Gastroesophageal sphincter (tissue), 4 donors: ENCODE data around the gene KCNC3. TPM values are rescaled to one million over a fixed set of nuclear protein-coding genes. Genes with fewer than 3 reads are reported as not detected.
A peak's percentile ranks its signal among the peaks of the same experiment; 100 is the strongest.
"Not testable (repeated sequence)": the region's sequence is repeated elsewhere in the genome, so short reads cannot be mapped to it uniquely, and the experiment has no call there.

ENCODE experiments used
- ATAC-seq: fragments of 150-250 bp; one replicate; pipeline ENCODE4 v1.9.1; 2016; ENCODE audit warnings: mild to moderate bottlenecking, moderate library complexity
- H3K27ac ChIP-seq, 4 donors: fragments of 200-600 bp; sonication (generic) in 3 of 4; 1 replicate in 3 of 4; 2 replicates in 1 of 4; pipeline ENCODE4 v1.5.1; 2016 to 2019
- H3K27me3 ChIP-seq: fragments of 200-600 bp; sonication (generic); one replicate; pipeline ENCODE4 v1.5.1; 2019
- H3K36me3 ChIP-seq, 2 donors: fragments of 200-600 bp; sonication (generic); one replicate each; pipeline ENCODE4 v1.5.1; 2019; ENCODE audit warnings: control low read depth in 1 of 2
- H3K4me1 ChIP-seq, 3 donors: fragments of 200-600 bp; sonication (generic); 1 replicate in 2 of 3; 2 replicates in 1 of 3; pipeline ENCODE4 v1.5.1; 2016 to 2019; ENCODE audit warnings: control low read depth in 2 of 3
- H3K4me3 ChIP-seq, 2 donors: fragments of 200-600 bp; sonication (generic); one replicate each; pipeline ENCODE4 v1.5.1; 2019; ENCODE audit warnings: mild to moderate bottlenecking in 1 of 2, moderate library complexity in 1 of 2
- H3K9me3 ChIP-seq, 3 donors: fragments of 200-600 bp; sonication (generic); one replicate each; pipeline ENCODE4 v1.5.1; 2017 to 2019; ENCODE audit warnings: control low read depth in 2 of 3
- EP300 ChIP-seq: sonication (generic); formaldehyde crosslinking; IDR thresholded peaks from one replicate; pipeline ENCODE4 v1.6.1; 2017; ENCODE audit warnings: antibody characterized with exemption, mild to moderate bottlenecking
- POLR2A ChIP-seq, 2 donors: fragments of 450-650 bp; IDR thresholded peaks; one replicate each; pipeline ENCODE4 v1.6.1; 2017; ENCODE audit warnings: antibody characterized with exemption in 2 of 2, mild to moderate bottlenecking in 2 of 2, moderate library complexity in 1 of 2
- POLR2AphosphoS5 ChIP-seq: sonication (generic); formaldehyde crosslinking; IDR thresholded peaks from one replicate; pipeline ENCODE4 v1.6.1; 2017; ENCODE audit warnings: antibody characterized with exemption
- WGBS, 2 donors: methylation state at CpG; one replicate each; pipeline ENCODE4 v1.1.5; 2018; ENCODE audit warnings: low coverage in 1 of 2; 5-methylcytosine and 5-hydroxymethylcytosine counted together
- total RNA-seq, 4 donors: library from RNA; depleted of rRNA; stranded (reverse); fragments of >200 nt; gene quantifications; one replicate each; pipeline ENCODE4 v1.1.0, GENCODE V29; 2016
- TF ChIP-seq, protein P1 (sequence below), 4 experiments: fragments of 200-600 bp in 2 of 4; fragments of 450-650 bp in 2 of 4; sonication (generic) in 1 of 4; IDR thresholded peaks; one replicate each; pipeline ENCODE4 v1.5.1; 2017 to 2019; ENCODE audit warnings: antibody characterized with exemption in 4 of 4, mild to moderate bottlenecking in 2 of 4, moderate library complexity in 2 of 4

KCNC3 gene
- total RNA-seq, 4 donors from 2014 or later = 0.16 to 0.67 (median 0.58) TPM; not detected in 1

DNA sequence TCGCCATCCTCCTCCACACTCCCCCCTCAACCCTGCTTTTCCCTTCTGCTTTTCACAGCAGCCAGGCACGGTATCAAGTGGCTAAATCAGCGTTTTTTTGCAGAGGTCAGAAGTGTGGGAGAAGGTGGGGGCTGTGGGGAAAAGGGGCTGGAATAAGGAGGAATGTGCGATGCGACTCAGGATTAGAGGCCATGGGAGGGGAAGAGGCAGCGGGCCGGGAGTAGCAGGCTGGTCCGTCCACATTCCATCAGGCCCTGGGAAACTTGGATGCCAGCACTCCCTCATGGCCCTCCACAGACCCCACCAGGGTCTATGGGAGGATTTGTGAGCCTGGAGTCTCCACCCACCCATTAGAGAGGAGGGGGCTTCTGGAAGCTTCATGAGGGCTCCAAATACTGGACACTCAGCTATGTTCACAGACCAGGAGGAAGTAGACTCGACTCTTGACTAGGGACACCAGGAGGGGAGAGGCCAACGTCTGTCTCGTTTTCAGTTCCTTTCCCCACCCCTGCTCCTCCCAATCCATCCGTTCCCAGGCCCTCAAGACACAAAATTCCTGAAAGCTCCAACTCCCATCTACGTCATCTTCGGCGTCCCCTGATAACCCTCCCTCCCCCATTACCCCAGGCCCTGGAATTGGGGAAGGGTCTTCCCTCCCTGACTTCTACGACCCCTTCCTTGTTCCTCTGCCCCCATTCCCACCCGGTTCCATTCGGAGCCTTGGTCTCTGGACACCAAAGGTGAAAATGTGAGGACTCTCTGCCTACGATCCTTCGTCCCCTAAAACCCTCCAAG is 3.3 kb upstream of the KCNC3 start:
- TF ChIP-seq, protein P1, sequence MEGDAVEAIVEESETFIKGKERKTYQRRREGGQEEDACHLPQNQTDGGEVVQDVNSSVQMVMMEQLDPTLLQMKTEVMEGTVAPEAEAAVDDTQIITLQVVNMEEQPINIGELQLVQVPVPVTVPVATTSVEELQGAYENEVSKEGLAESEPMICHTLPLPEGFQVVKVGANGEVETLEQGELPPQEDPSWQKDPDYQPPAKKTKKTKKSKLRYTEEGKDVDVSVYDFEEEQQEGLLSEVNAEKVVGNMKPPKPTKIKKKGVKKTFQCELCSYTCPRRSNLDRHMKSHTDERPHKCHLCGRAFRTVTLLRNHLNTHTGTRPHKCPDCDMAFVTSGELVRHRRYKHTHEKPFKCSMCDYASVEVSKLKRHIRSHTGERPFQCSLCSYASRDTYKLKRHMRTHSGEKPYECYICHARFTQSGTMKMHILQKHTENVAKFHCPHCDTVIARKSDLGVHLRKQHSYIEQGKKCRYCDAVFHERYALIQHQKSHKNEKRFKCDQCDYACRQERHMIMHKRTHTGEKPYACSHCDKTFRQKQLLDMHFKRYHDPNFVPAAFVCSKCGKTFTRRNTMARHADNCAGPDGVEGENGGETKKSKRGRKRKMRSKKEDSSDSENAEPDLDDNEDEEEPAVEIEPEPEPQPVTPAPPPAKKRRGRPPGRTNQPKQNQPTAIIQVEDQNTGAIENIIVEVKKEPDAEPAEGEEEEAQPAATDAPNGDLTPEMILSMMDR (IDR thresholded peaks at IDR 0.05) = no peak
- TF ChIP-seq POLR2A (IDR thresholded peaks at IDR 0.05) = no peak
- TF ChIP-seq EP300 = no peak
- TF ChIP-seq POLR2AphosphoS5 = no peak
- Histone ChIP-seq H3K27me3 (peaks cover 79% of the 10 kb centered on the region), H3K4me3 (peak overlapping the region in 1 of 2 donors; percentile 54), H3K4me1 (peaks cover 0 to 68% (median 16%) of the 10 kb centered on the region in 3 donors), H3K36me3 (no peaks in the 10 kb centered on the region), H3K9me3 (no peaks in the 10 kb centered on the region), H3K27ac (peak overlapping the region in 3 of 4 donors; percentile 67 to 75 (median 72))
- ATAC-seq = no peak
- WGBS, 2 donors = 8 to 26% methylated on average over 13 to 16 of the region's 20 CpGs

- Histone ChIP-seq H3K4me3 (no peak overlapping the region), H3K9me3 (no peaks in the 10 kb centered on the region), H3K27me3 (peaks cover 84% of the 10 kb centered on the region), H3K36me3 (no peaks in the 10 kb centered on the region), H3K4me1 (peaks cover 0 to 68% (median 16%) of the 10 kb centered on the region in 3 donors), H3K27ac (peak overlapping the region in 2 of 4 donors; percentile 6 to 24)
- ATAC-seq = no peak
- 0 to 17% methylated on average over 1 of the region's 2 CpGs for WGBS, 2 donors
- TF ChIP-seq, protein P1 (IDR thresholded peaks at IDR 0.05) = no peak
- TF ChIP-seq POLR2A (IDR thresholded peaks at IDR 0.05) (no peak), POLR2AphosphoS5 (no peak), EP300 (no peak)
Measured at GRCh38 chr19:50331994-50332243, 2.7 kb upstream of the KCNC3 start.

- H3K27ac ChIP-seq = peak overlapping the region in 3 of 4 donors; percentile 78 to 83 (median 80)
- peak overlapping the region in 1 of 2 donors; percentile 45 for H3K4me3 ChIP-seq
- H3K36me3 ChIP-seq = no peaks in the 10 kb centered on the region
- ATAC-seq = no peak
- peaks cover 89% of the 10 kb centered on the region for H3K27me3 ChIP-seq
- peaks cover 0 to 72% (median 17%) of the 10 kb centered on the region in 3 donors for H3K4me1 ChIP-seq
- 7 to 12% methylated on average over 6 to 9 of the region's 10 CpGs for WGBS, 2 donors
- TF ChIP-seq, protein P1 (IDR thresholded peaks at IDR 0.05) = no peak
- TF ChIP-seq POLR2AphosphoS5 = no peak
- TF ChIP-seq EP300 = no peak
- TF ChIP-seq POLR2A (IDR thresholded peaks at IDR 0.05) = no peak
- H3K9me3 ChIP-seq = no peaks in the 10 kb centered on the region
Measured at GRCh38 chr19:50331221-50331993, 2.2 kb upstream of the KCNC3 start.

DNA sequence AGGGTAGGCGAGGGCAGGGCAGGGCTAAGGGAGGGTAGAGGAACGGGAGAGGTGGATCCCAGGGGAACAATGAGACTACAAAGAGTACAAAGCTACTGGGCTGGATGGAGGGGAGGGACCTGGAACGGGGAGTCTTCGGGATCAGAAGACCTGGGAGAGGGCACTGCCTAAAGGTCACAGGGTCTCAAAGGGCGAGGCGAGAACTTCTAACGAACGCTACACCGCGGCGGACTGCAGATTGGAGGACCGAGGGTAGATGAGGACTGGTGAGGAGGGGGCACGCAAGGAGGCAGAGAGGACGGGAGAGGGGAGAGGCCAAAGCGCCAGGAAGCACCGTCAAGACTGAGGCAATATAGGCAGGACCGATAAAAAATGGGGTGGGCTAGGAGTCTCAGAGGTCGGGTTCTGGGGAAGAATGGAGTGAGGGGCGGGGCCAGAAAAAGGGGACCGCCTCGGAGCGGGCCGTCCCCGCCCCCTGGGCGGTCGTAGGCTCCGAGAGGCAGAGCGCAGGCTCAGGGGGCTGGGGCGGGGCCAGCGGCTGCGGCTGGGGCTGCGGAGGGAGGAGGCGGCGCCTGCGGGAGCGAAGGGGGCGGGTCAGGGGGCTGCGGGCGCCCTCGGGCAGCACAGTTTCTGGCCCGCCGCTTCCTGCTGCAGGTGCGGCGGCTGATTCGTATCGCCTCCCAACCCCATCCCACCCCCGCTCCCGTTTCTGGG is 1.3 kb upstream of the KCNC3 start:
- WGBS, 2 donors = 2 to 4% methylated on average over 10 to 32 of the region's 48 CpGs
- TF ChIP-seq POLR2A (IDR thresholded peaks at IDR 0.05) (no peak), EP300 (no peak)
- TF ChIP-seq, protein P1 (IDR thresholded peaks at IDR 0.05) = no peak
- peak overlapping the region in 3 of 4 donors; percentile 78 to 83 (median 80) for H3K27ac ChIP-seq
- no peaks in the 10 kb centered on the region for H3K9me3 ChIP-seq
- H3K4me3 ChIP-seq = peak overlapping the region; percentile 1 to 45
- H3K27me3 ChIP-seq = peaks cover 95% of the 10 kb centered on the region
- no peaks in the 10 kb centered on the region for H3K36me3 ChIP-seq
- peak; percentile 30 for ATAC-seq
- H3K4me1 ChIP-seq = peaks cover 0 to 81% (median 25%) of the 10 kb centered on the region in 3 donors

DNA sequence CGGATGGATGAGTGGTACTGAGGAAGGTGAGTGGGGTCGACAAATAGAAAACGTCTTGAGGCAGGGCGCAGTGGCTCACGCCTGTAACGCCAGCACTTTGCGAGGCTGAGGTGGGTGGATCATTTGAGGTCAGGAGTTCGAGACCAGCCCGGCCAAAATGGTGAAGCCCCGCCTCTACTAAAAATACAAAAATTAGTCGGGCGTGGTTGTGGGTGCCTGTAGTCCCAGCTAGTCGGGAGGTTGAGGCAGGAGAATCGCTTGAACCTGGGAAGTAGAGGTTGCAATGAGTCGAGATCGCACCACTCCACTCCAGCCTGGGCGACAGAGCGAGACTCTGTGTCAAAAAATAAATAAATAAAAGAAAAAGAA is 733 bp upstream of the KCNC3 start:
- WGBS, 2 donors = 0 to 10% methylated on average over 7 to 18 of the region's 18 CpGs

More for the DNA sequence above, 733 bp upstream of the KCNC3 start:
- ATAC-seq, H3K36me3 ChIP-seq, H3K9me3 ChIP-seq: not testable (repeated sequence)
- Histone ChIP-seq H3K27me3 (peaks cover 91% of the 10 kb centered on the region), H3K4me3 (peak overlapping the region in 1 of 2 donors; percentile 45), H3K4me1 (peaks cover 0 to 84% (median 25%) of the 10 kb centered on the region in 3 donors), H3K27ac (peak overlapping the region in 3 of 4 donors; percentile 78 to 90 (median 83))
